Measurements from ENCODE around the gene IMP4.

Gene IMP4

DNA sequence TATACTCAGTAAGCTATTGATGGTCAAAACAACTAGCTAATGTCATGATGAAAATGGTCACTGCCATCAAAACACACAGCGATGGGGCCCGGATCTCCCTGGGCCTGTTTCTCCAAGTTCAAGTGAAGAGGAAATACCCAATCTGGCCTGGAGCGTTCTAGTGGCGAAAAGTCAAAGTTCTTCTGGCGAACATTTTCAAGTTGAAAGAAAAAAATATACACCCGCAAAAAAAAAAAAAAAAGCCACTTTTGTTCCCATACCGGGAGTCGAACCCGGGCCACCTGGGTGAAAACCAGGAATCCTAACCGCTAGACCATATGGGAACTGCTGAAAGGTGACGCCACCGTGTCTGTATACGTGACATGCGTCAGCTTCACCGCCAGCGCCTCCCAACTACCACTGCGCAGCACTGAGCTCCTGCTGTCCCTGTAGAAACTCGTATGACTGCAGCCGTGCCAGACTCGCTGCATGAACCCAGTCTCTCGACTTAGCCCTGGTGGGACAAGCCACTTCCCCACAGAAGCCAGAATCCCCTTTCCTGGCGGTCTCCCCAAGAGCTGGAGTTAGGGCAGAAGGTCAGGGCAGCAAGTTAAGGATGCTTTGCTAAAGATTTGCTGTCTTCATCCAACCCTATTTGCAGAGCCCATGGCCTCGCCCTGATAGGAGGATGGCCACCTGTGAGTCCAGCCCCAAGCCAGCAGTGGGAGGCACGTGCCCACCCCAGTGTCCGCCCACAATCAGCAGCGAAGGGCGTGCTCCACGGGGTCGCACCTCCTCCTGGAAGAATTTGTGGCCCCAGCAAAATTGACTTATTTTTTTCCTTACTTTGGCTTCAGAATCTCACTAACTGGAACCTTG lies 5.6 kb upstream of the IMP4 start:
- no peak for DNase-seq

DNA sequence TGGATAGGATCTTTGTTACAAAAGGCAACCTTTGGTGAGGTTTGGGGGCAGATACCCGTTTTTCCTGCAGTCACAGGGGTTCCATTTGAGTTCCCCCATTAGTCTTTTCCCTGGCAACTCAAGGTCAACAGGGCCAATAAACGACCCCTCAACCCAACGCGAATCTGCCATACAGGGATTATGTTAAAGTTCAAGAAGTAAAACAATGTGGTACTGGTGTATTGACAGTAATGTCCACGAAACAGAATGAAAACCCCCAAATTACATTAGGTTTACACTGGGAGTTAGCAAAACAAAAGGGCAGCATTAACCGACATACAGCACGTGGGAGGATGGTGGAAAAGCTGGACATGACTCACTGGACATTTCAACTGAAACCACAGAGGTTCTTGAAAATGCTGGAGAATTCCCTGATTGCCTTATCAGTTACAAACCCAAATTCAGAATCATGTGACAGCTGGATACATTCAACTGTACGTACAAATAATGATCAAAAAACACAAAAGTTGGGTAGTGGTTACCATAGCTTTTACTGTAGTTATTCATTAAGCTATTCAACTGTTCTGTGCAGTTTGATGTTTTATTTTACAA lies 4.9 kb upstream of the IMP4 start:
- DNase-seq, result no peak

DNA sequence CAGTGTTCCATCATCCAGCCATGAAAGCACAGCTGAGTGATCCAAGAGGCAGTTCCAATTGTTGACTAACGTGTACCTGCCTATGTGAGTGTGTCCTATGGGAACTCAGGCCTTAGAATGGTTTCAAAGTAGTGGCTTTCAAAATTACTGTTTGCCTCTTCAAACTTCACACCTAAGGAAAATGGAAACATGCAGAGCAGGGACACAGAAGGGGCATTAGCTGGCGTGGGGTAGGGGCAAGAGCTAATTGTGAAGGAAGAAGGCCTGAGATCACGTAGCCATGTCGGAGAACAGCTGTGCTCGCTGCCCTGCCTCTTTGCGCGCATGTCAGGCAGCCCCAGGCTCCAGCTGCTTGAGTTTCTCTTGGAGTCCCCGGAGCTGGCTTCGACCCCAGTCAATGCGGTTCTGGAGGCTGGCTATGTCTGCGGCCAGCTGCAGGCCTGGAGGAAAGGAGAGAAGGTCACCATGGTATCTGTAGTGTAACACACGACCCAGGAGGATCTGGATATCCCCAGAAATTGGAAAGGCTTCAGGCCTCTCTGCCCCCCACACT lies 3.8 kb upstream of the IMP4 start:
- no peak for DNase-seq

DNA sequence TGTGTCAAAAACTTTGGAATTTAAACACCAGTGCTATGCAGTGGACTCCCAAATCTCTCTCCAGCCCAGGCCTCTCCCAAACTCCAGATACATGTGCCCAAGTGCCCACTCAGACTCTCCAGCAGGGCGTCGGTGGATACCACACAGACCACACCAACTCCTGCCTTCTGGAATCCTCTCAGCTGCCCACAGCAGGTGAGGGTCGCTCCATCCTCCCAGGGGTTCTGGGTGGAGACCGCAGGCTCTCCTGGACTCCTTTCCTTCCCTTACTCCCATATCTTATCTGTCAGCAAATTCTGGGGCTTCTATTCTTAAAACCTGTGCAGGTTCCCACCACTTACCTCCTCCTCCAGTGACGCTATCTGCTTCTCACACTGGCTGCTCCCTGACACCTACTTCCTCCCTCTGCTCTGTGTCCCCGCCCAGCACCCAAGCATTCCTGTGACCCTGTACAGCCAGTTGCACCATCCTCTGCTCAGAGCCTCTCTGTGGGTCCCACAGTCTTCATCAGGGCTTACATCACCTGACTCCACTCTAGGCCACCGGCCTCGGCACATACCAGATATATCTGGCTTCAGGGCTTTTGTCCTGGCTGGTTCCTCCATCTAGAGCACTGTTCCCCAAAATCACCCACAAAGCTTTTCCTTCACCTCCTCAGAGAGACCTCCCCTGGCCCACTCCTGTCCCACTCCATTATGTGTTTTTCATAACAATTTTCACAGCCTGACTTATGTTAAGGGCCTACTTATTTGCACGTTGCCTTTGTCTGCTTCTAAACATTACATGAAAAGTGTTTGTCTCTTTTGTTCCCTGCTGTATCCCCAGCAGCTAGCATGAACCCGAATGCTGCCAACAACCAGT lies 2.6 kb upstream of the IMP4 start:
- no peak for DNase-seq

DNA sequence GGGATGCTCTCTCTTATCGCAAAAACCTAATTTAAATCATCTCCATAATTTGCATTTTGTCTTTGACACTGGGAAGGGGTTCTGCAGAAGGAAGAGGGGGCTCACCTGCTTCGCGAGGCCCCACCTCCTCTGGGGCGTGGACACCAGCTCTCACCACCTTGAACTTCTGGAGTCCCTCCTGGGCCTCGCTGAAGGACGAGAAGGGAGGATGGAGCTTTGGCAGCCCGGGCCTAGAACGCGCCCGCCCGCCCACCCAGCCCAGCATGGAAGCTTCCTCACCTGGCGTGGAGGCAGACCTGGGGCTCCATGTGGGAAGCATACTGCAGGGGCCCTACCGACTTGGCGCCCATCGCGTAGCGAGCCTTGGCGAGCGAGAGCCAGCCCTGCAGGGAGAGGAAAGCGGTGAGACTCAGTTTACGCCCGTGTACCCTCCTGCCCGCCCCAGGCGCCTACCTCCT lies 1.1 kb upstream of the IMP4 start:
- DNase-seq, result no peak

DNA sequence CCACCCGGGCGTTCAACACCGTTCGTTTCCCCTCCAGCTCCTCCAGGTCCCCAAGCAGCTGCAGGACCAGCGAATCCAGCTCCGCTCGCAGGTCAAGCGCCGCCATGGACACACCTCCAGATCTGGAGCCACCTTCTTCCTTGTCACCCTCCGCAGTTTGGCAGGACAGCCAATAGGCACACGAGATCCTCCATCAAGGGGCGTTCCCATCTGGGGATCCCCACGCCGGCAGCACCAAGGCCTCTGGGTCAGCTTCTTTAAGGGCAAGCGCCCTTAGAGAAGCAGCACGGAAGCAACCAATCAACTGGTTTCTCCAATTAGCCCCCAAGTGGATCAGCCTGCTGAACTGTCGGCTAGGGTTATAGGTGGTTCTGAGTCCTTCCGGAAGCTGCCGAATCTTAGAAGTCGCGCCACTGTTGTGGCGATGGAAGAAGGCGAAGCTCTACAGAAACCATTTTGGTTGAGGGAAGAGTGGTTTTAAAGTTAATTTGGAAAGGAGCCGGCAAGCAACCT lies 621 bp upstream of the IMP4 start:
- peak; percentile 93 for DNase-seq

DNA sequence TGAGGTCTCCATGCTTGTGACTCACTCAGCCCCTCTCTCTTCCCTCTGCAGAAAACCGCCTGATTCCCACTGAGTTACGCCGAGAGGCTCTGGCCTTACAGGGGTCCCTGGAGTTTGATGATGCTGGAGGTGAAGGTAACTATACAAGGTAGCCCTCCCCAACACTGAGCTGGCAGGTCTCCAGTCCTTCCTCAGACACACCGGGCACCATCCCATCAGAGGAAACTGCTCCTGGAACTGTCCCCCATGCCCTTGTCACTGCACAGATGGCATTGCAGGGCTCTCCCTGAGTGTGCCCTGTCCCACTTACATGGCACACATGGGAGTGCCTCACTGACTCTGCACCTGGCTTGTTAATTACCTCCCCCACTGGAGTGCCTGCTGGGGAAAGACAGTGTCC lies 1.9 kb downstream of the IMP4 start:
- DNase-seq, result no peak

DNA sequence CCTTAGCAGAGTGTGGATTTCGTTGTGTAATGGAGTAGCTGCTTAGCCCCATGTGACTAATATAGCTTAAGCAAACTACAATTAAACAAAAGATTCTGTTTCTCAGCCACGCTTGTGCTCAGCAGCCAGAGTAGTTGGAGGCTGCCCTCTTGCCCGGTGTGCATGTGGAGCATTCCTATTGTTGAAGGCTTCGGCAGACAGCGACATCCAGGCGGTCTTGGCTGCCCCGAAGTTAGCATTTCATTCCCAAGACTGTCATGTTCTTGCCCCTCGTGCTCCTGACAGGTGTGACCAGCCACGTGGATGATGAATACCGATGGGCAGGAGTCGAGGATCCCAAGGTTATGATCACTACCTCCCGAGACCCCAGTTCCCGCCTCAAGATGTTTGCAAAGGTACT lies 2.4 kb downstream of the IMP4 start:
- no peak for DNase-seq

DNA sequence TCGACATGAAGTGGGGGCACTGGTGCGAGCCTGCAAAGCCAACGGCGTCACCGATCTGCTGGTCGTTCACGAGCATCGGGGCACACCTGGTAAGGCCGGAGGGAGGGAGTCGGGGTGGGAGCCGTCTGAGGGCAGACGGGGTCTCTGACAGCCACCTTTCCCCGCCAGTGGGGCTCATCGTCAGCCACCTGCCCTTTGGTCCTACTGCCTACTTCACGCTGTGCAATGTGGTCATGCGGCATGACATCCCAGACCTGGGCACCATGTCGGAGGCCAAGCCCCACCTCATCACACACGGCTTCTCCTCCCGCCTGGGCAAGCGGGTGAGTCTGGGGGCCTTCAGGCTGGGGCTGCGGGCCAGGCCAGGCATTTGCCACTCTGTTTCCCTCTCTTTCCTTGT lies 2.9 kb downstream of the IMP4 start:
- DNase-seq, result no peak

DNA sequence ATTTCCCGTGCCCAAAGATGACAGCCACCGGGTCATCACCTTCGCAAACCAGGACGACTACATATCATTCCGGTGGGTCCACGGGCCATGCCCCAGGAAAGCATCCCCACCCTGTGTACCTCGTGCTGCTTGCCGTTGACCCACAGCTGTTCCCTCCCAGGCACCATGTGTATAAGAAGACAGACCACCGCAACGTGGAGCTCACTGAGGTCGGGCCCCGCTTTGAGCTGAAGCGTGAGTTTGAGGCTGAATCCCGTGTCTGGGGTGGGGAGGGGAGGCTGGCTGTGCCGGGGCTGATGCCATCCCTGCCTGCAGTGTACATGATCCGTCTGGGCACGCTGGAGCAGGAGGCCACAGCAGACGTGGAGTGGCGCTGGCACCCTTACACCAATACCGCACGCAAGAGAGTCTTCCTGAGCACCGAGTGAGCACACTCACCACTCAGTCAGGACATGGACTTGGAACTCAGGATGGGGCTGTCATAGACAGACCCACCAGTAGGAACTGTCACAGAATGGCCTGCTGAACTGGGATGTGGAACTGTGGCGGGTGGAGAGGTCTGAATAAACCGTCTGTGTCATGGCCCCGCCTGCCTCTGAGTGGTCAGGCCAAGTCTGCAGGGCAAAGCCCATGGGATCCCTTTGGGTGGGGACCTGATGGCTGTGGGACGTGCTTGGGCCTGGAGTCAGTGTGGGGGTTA lies 3.5 kb downstream of the IMP4 start:
- DNase-seq, result no peak

DNA sequence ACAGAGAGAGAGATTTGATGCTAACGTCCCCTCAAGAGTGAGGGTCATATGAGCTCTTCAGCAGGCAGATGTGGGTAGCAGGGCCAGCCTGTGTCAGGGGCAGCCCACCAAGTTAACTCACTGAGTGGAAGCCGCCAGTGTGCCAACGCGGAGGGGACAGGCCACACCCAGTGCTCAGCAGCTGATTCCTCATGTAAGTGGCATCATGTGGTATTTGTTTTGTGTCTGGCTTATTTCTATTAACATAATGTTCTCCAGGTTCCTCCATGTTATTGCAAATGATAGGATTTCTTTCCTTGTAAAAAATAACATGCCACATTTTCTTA lies 4.0 kb downstream of the IMP4 start:
- DNase-seq, result no peak

DNA sequence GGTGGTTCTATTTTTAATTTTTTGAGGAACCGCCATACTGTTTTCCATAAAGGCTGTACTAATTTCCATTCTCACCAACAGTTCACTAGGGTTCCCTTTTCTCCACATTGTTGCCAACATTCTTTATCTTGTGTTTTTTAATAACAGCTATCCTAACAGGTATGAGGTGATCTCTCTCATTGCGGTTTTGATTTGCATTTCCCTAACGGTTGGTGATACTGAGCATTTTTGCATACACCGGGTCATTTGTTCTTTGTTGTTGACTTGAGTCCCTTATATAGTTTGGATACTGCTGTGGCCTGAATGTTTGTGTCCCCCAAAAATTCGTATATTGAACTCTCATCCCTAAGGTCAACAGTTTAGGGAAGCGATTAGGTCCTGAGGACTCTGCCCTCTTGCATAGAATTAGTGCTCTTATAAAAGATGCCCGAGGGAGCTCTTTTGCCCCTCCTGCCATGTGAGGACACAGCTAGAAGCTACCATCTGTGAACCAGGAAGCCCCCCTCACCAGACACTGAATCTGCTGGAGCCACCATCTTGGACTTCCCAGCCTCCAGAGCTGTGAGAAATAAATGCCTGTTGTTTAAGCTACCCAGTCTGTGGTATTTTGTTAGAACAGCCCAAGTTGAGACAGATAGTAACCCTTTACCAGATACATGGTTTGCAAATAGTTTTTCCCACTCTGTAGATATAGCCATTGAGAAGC lies 4.7 kb downstream of the IMP4 start:
- DNase-seq, result no peak

DNA sequence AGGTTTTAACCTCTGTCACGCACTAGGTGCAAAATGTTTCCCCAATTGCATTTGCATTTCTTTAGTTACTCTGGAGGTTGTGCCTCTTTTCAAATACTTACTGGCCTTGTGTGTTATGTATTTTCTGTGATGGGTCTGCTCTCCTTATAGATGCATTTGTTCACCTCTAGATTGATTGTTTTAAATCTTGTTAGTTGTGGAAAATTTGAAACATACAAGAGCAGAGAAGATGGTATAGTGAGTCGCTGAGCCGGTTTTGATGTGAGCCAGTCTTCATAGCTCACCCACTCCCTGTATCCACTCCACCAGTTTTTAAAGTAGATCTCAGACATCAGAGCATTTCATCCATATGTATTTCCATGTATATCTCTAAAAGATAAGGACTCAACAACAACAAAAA lies 6.5 kb downstream of the IMP4 start:
- DNase-seq, result no peak

DNA sequence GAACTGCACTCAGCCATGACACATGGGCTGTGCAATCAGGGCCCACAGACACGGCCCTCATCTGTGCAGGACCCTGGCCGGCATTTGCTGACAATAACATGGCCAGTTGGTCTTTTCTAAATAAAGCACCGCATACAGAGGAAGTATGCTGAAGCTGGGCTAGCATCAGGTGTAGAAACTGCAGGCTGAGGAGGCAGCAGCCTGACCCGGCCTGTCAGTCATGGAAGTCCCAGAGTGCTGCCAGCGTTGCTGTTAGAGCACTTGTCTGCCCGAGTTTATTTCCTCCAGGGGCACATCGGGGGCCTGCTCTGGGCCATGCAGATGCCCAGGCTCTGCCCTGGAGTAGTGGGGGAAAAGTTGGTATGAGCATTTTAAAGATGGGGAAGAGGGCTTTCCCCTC lies 9.0 kb downstream of the IMP4 start:
- no peak for DNase-seq

DNA sequence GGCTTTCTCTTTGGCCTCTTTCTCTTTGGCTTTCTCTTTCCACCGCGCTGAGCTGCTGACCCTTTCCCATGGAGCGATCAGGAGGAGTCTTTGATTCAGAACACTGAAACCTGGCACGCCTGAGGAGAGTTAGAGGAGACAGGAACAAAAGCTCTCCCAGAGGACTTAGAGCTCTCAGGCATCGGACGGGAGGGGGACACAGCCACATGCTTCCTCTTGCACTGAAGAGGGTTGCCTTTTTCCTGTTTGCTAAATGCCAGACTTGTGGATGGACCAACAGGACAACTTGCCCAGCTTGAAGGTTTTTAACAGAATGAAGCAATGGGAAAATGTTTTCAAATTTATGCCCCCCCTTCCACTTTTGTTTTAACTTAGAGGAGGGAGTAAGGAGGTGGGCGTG lies 9.5 kb downstream of the IMP4 start:
- DNase-seq, result no peak

DNA sequence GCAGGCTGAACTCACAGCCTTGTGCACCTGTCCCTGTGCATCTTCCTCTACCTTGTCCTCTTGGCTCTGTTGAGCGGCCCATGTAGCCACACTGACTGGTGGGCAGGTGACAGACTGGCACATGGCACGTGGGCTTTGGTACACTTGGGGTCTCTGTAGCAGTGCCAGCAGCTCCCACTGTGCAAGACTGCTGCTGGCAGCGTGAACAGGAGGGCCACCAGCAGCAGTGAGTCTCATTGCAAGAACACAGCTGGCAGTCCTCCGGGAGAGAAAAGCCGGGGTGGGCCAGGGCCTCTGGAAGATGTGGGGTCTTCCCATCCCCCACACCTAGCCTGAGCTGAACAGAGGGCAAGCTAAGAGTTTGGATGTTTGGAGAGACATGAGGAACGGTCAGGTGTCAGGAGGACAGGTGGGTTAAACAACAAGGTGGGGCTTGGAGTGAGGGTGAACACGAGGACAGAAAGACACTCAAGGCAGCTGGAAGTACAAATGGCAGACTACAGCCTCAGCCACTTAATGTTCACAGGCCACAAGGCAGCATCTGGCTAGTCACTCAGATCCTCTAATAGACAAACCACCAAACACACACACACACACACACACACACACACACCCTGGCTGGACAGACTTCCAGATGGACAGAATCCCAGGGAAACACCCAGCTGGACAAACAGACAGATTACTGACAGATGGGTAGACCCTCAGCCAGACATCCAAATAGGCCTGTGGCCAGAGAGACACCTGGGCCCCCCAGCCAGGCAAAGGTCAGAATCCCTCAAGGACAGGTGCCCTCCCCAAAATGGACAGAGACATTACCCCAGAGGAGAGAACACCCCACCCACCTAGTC lies 10.8 kb downstream of the IMP4 start:
- no peak for DNase-seq

DNA sequence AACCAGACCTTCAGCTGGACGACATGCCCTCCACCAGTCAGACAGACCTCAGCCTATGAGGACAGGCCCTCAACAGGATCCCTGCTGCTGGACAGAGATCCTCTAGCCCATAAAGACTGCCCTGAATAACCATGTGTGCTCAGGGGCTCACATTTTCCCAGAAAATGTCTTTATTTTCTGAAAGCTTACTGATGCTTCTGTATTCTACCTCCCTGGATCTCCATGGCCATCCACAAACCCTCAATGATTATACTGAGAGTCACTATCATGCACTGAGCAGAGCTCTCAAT lies 11.4 kb downstream of the IMP4 start:
- no peak for DNase-seq

DNA sequence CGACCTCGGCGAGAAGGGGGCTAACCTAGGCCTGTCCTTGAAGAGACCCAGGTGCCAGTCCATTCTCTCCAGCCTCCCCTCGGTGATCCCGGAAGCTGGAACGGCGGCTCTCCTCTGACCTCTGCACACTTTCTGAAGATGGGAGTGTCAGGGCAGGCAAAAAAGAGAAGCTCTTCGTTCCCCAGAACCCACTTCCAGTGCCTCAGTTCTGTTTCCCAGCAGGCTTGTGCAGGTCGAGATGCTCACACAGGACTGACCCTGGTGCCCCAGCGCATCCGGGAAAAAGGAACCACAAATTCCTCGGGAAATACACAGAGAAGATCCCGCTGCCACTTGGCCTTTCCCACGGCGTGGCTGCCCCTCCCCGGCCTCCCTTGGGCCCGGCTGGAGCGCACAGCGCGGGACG lies 12.5 kb downstream of the IMP4 start:
- DNase-seq, result no peak

DNA sequence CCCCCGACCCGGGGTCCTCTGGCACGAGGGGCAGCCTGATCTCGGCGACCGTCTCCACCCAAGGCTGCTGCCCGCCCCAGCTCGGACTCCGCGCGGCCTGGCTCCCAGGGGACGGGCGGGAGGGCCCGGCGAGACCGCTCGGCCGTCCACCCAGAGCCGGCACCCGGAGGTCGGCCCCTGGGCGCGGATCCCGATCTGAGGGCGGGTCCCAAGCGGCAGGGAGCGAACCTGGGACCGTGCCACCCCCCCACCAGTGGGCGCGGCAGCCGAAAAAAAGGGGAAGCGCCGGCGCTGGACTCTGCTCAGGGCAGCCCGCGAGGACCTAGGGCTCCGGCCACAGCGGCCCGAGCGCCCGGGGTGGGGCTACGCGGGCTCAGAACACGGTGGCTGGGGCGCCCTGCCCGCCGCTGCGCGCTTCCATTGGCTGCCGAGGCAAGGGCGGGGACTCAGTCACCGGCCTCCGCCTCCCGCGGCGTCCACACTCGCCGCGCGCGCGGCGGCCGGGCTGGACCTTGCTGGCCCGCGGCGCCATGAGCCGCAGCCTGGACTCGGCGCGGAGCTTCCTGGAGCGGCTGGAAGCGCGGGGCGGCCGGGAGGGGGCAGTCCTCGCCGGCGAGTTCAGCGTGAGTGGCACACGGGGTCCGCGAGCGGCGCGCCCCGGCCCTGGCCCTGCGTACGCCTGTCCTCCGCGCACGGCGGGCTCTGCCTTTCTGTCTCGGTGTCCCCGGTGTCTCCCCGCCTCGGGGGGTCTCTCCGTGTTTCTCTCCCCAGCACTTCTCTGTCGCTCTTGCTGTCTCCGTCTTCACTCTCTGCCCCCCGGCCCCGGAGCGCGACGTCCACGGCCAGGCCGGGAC lies 13.1 kb downstream of the IMP4 start, which contains the start of gene PTPN18:
TSS of gene PTPN18 (plus strand) at position 479 of the 854 bp plus-strand sequence. CDS start at position 531, 52 bp downstream.
- no peak for DNase-seq

DNA sequence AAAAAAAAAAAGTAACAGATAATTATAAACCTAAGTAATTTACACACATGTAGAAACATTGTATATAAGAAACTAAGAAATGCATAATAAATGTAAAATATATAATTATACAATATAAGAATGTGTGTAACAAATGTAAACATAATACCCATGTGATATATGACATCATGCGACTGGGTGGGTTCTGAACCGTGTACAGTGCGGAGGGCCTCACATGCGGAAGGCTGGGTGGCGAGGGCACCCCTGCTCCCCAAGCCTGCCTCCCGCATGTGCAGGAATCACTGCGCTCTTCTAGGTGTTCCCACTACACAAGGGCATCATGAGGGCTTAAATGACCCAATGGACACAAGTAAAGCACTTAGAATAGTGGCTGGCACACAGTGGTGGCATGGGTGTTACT lies 15.2 kb downstream of the IMP4 start:
- no peak for DNase-seq
